DOHH2 (cell line): ENCODE data around the gene FBXO36.

Experiments used
- EZH2phosphoT487 ChIP-seq: fragments of 200-600 bp; sonication (generic); IDR thresholded peaks from 2 replicates; pipeline ENCODE4 v1.6.1; 2017; ENCODE audit warnings: borderline replicate concordance, mild to moderate bottlenecking, antibody characterized with exemption, low read length, moderate library complexity, mixed read lengths
- TF ChIP-seq, protein P1 (sequence below): fragments of 200-600 bp; sonication (generic); IDR thresholded peaks from one replicate; pipeline ENCODE4 v1.5.1; 2014; ENCODE audit warnings: antibody characterized with exemption, mild to moderate bottlenecking, low read depth, low read length; ENCODE audit not compliant: poor library complexity, severe bottlenecking

- TF ChIP-seq, protein P1, sequence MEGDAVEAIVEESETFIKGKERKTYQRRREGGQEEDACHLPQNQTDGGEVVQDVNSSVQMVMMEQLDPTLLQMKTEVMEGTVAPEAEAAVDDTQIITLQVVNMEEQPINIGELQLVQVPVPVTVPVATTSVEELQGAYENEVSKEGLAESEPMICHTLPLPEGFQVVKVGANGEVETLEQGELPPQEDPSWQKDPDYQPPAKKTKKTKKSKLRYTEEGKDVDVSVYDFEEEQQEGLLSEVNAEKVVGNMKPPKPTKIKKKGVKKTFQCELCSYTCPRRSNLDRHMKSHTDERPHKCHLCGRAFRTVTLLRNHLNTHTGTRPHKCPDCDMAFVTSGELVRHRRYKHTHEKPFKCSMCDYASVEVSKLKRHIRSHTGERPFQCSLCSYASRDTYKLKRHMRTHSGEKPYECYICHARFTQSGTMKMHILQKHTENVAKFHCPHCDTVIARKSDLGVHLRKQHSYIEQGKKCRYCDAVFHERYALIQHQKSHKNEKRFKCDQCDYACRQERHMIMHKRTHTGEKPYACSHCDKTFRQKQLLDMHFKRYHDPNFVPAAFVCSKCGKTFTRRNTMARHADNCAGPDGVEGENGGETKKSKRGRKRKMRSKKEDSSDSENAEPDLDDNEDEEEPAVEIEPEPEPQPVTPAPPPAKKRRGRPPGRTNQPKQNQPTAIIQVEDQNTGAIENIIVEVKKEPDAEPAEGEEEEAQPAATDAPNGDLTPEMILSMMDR: no peak
- no peak for TF ChIP-seq EZH2phosphoT487
Measured at GRCh38 chr2:229879191-229879950, 42.9 kb upstream of the FBXO36 start.
